GM12875 (cell line): ENCODE measurements around the gene KIF13A.

Experiments used
- H3K4me3 ChIP-seq: one replicate; pipeline ENCODE4 v1.5.1; 2011; ENCODE audit warnings: low read depth, low read length, control low read depth
- CTCF ChIP-seq: IDR thresholded peaks from 2 replicates; pipeline ENCODE4 v1.5.1; 2011; ENCODE audit warnings: low read depth, mild to moderate bottlenecking, control low read depth, inconsistent platforms, low read length, moderate library complexity, borderline replicate concordance; ENCODE audit not compliant: insufficient read depth

The KIF13A gene

GRCh38 chr6:17719323-17720041, 268.0 kb downstream of the KIF13A start:
- no peak for TF ChIP-seq CTCF
- H3K4me3 ChIP-seq = no peak overlapping the region

- no peak for TF ChIP-seq CTCF
- no peak overlapping the region for H3K4me3 ChIP-seq
These were observed 271.2 kb downstream of the KIF13A start for GRCh38 chr6:17716221-17716620.

- H3K4me3 ChIP-seq = no peak overlapping the region
- TF ChIP-seq CTCF = no peak
These were observed 272.3 kb downstream of the KIF13A start for GRCh38 chr6:17714879-17715851.

- no peak for TF ChIP-seq CTCF
- no peak overlapping the region for H3K4me3 ChIP-seq
These were observed 273.3 kb downstream of the KIF13A start for GRCh38 chr6:17714177-17714576.

- H3K4me3 ChIP-seq = no peak overlapping the region
- no peak for TF ChIP-seq CTCF
These were observed 274.9 kb downstream of the KIF13A start for GRCh38 chr6:17712576-17712975.

- no peak overlapping the region for H3K4me3 ChIP-seq
- TF ChIP-seq CTCF = no peak
These were observed 277.1 kb downstream of the KIF13A start for GRCh38 chr6:17710331-17710730.

GRCh38 chr6:17709476-17709875, 278.0 kb downstream of the KIF13A start:
- no peak overlapping the region for H3K4me3 ChIP-seq
- no peak for TF ChIP-seq CTCF
